ENCODE measurements around the gene IPMK. TPM values are rescaled to one million over a fixed set of nuclear protein-coding genes. Genes with fewer than 3 reads are reported as not detected.
"Not testable (repeated sequence)": the region's sequence is repeated elsewhere in the genome, so short reads cannot be mapped to it uniquely, and the experiment has no call there.

Gene IPMK
- total RNA-seq, 4 donors from 2014 or later: 3.0 to 8.2 (median 5.6) TPM

- intact Hi-C loops (cut with DNase I; ENCODE audit: low total_unique reads): no loop called here
- no peaks in the 10 kb centered on the region for H3K4me1 ChIP-seq
- H3K27me3 ChIP-seq: no peaks in the 10 kb centered on the region
- no peak for DNase-seq
- H3K27ac ChIP-seq: no peak overlapping the region
- no peak for ATAC-seq
- no peaks in the 10 kb centered on the region for H3K9me3 ChIP-seq
- H3K4me3 ChIP-seq: no peak overlapping the region
- peaks cover 0 to 7% of the 10 kb centered on the region in 2 donors for H3K36me3 ChIP-seq
- in situ Hi-C loops (cut with MboI; ENCODE audit: low sequenced_read_pairs in 4 of 4): no loop called here
- TF ChIP-seq CTCF (IDR thresholded peaks at IDR 0.05 in 4 of 5, conservative IDR thresholded peaks at IDR 0.05 in 1 of 5): no peak
- no peak for TF ChIP-seq POLR2A (IDR thresholded peaks at IDR 0.05)
These were observed 27.2 kb downstream of the IPMK start for GRCh38 chr10:58240531-58240930.

- DNase-seq (no peak), ATAC-seq (no peak)
- Histone ChIP-seq H3K4me1 (no peaks in the 10 kb centered on the region), H3K27ac (no peak overlapping the region), H3K27me3 (no peaks in the 10 kb centered on the region), H3K36me3 (peaks cover 0 to 7% of the 10 kb centered on the region in 2 donors), H3K4me3 (no peak overlapping the region), H3K9me3 (no peaks in the 10 kb centered on the region)
- intact Hi-C loops (cut with DNase I; ENCODE audit: low total_unique reads) (no loop called here), in situ Hi-C loops (cut with MboI; ENCODE audit: low sequenced_read_pairs in 4 of 4) (no loop called here)
- TF ChIP-seq CTCF (IDR thresholded peaks at IDR 0.05 in 4 of 5, conservative IDR thresholded peaks at IDR 0.05 in 1 of 5): no peak
- no peak for TF ChIP-seq POLR2A (IDR thresholded peaks at IDR 0.05)
These were observed 28.0 kb downstream of the IPMK start for GRCh38 chr10:58239561-58240169.

GRCh38 chr10:58237014-58237834 lies 30.5 kb downstream of the IPMK start:
- no peaks in the 10 kb centered on the region for H3K27me3 ChIP-seq
- in situ Hi-C loops (cut with MboI; ENCODE audit: low sequenced_read_pairs in 4 of 4): no loop called here
- intact Hi-C loops (cut with DNase I; ENCODE audit: low total_unique reads): no loop called here
- no peak overlapping the region for H3K4me3 ChIP-seq
- DNase-seq: no peak
- H3K9me3 ChIP-seq: no peaks in the 10 kb centered on the region
- TF ChIP-seq CTCF (IDR thresholded peaks at IDR 0.05 in 4 of 5, conservative IDR thresholded peaks at IDR 0.05 in 1 of 5) (no peak), POLR2A (IDR thresholded peaks at IDR 0.05) (no peak)
- no peak for ATAC-seq
- H3K27ac ChIP-seq: no peak overlapping the region
- no peaks in the 10 kb centered on the region for H3K4me1 ChIP-seq
- peaks cover 0 to 7% of the 10 kb centered on the region in 2 donors for H3K36me3 ChIP-seq

- intact Hi-C loops (cut with DNase I; ENCODE audit: low total_unique reads); H3K36me3 ChIP-seq; in situ Hi-C loops (cut with MboI; ENCODE audit: low sequenced_read_pairs in 4 of 4); H3K9me3 ChIP-seq; ATAC-seq; DNase-seq; H3K4me3 ChIP-seq; H3K4me1 ChIP-seq; H3K27ac ChIP-seq; H3K27me3 ChIP-seq: not testable (repeated sequence)
These were observed 37.8 kb downstream of the IPMK start for GRCh38 chr10:58229856-58230255.

GRCh38 chr10:58225654-58226053 lies 42.0 kb downstream of the IPMK start:
- ATAC-seq (no peak), DNase-seq (no peak)
- intact Hi-C loops (cut with DNase I; ENCODE audit: low total_unique reads) (no loop called here), in situ Hi-C loops (cut with MboI; ENCODE audit: low sequenced_read_pairs in 4 of 4) (no loop called here)
- TF ChIP-seq CTCF (IDR thresholded peaks at IDR 0.05 in 4 of 5, conservative IDR thresholded peaks at IDR 0.05 in 1 of 5) (no peak), POLR2A (IDR thresholded peaks at IDR 0.05) (no peak)
- Histone ChIP-seq H3K9me3 (no peaks in the 10 kb centered on the region), H3K27me3 (no peaks in the 10 kb centered on the region), H3K27ac (no peak overlapping the region), H3K4me1 (peaks cover 7 to 8% of the 10 kb centered on the region in 2 donors), H3K4me3 (no peak overlapping the region), H3K36me3 (peaks cover 0 to 3% of the 10 kb centered on the region in 2 donors)

Measured in gastrocnemius medialis (tissue), 4 donors.